GM18873 (cell line): ENCODE results near the gene INPP4B.
"Not testable (repeated sequence)": the region's sequence is repeated elsewhere in the genome, so short reads cannot be mapped to it uniquely, and the experiment has no call there.

Experiments used
- ATAC-seq: cut with Tn5 transposase; IDR thresholded peaks from one replicate; pipeline ENCODE4 v1.9.1; 2021; ENCODE audit warnings: mild to moderate bottlenecking, moderate library complexity, moderate number of reproducible peaks; ENCODE audit not compliant: unreplicated experiment, low FRiP score

INPP4B gene

GRCh38 chr4:142079959-142080358 lies 766.1 kb downstream of the INPP4B start:
- no peak for ATAC-seq

GRCh38 chr4:142077048-142077447 lies 769.1 kb downstream of the INPP4B start:
- no peak for ATAC-seq

- ATAC-seq: not testable (repeated sequence)
These were observed 777.8 kb downstream of the INPP4B start for GRCh38 chr4:142068304-142068703.

- not testable (repeated sequence) for ATAC-seq
These were observed 779.5 kb downstream of the INPP4B start for GRCh38 chr4:142066562-142066961.

- no peak for ATAC-seq
These were observed 780.9 kb downstream of the INPP4B start for GRCh38 chr4:142065086-142065647.

- no peak for ATAC-seq
These were observed 781.9 kb downstream of the INPP4B start for GRCh38 chr4:142064181-142064580.

- ATAC-seq: no peak
These were observed 800.1 kb downstream of the INPP4B start for GRCh38 chr4:142045996-142046395.

- ATAC-seq: no peak
These were observed 801.8 kb downstream of the INPP4B start for GRCh38 chr4:142044271-142044670.

GRCh38 chr4:142043509-142043908 lies 802.6 kb downstream of the INPP4B start:
- ATAC-seq: no peak

- ATAC-seq: no peak
These were observed 804.3 kb downstream of the INPP4B start for GRCh38 chr4:142041788-142042187.

- ATAC-seq: no peak
These were observed 806.1 kb downstream of the INPP4B start for GRCh38 chr4:142040043-142040442.

- no peak for ATAC-seq
These were observed 809.1 kb downstream of the INPP4B start for GRCh38 chr4:142036795-142037583.

GRCh38 chr4:142035566-142035965 lies 810.5 kb downstream of the INPP4B start:
- no peak for ATAC-seq

- ATAC-seq: no peak
These were observed 812.0 kb downstream of the INPP4B start for GRCh38 chr4:142034101-142034500.

- no peak for ATAC-seq
These were observed 816.1 kb downstream of the INPP4B start for GRCh38 chr4:142030010-142030409.

GRCh38 chr4:142021761-142022160 lies 824.3 kb downstream of the INPP4B start:
- no peak for ATAC-seq

GRCh38 chr4:142021181-142021580 lies 824.9 kb downstream of the INPP4B start:
- ATAC-seq: no peak

- ATAC-seq: no peak
These were observed 830.1 kb downstream of the INPP4B start for GRCh38 chr4:142016031-142016430.

- ATAC-seq: no peak
These were observed 836.4 kb downstream of the INPP4B start for GRCh38 chr4:142009751-142010150.

- no peak for ATAC-seq
These were observed 840.6 kb downstream of the INPP4B start for GRCh38 chr4:142005519-142005918.

- no peak for ATAC-seq
These were observed 846.5 kb downstream of the INPP4B start for GRCh38 chr4:141999446-142000143.

GRCh38 chr4:141995056-141995455 lies 851.0 kb downstream of the INPP4B start:
- no peak for ATAC-seq
